Neural progenitor cell (in vitro differentiated cells): ENCODE data around the gene WNT9A. TPM values are rescaled to one million over a fixed set of nuclear protein-coding genes. Genes with fewer than 3 reads are reported as not detected.

Experiments used
- DNase-seq: peaks from one replicate; pipeline ENCODE4 v3.0.0-alpha.2; 2016; ENCODE audit warnings: low spot score
- H2AFZ ChIP-seq: fragments of 200-600 bp; sonication (generic); replicated peaks from 2 replicates; pipeline ENCODE4 v1.6.1; 2016; ENCODE audit warnings: antibody characterized with exemption
- H3F3A ChIP-seq: fragments of 200-600 bp; sonication (generic); 2 replicates; pipeline ENCODE4 v1.6.1; 2016; ENCODE audit warnings: antibody characterized with exemption, low read depth
- H3K27ac ChIP-seq: fragments of 200-600 bp; sonication (generic); 2 replicates; pipeline ENCODE4 v1.5.1; 2016; ENCODE audit warnings: mild to moderate bottlenecking
- H3K27me3 ChIP-seq: fragments of 200-600 bp; sonication (generic); 2 replicates; pipeline ENCODE4 v1.6.1; 2016; ENCODE audit warnings: mild to moderate bottlenecking, moderate library complexity
- H3K36me3 ChIP-seq: fragments of 200-600 bp; sonication (generic); 2 replicates; pipeline ENCODE4 v1.5.1; 2016
- H3K4me1 ChIP-seq: fragments of 200-600 bp; sonication (generic); 2 replicates; pipeline ENCODE4 v1.6.1; 2016; ENCODE audit warnings: mixed run types
- H3K4me2 ChIP-seq: fragments of 200-600 bp; sonication (generic); 2 replicates; pipeline ENCODE4 v1.6.1; 2016
- H3K4me3 ChIP-seq: fragments of 200-600 bp; sonication (generic); 2 replicates; pipeline ENCODE4 v1.5.1; 2016
- H3K79me2 ChIP-seq: fragments of 200-600 bp; sonication (generic); 2 replicates; pipeline ENCODE4 v1.6.1; 2016; ENCODE audit warnings: low read depth
- H3K9ac ChIP-seq: fragments of 200-600 bp; sonication (generic); 2 replicates; pipeline ENCODE4 v1.6.1; 2016
- H3K9me3 ChIP-seq: fragments of 200-600 bp; sonication (generic); 2 replicates; pipeline ENCODE4 v1.5.1; 2016; ENCODE audit warnings: low read depth
- H4K20me1 ChIP-seq: fragments of 200-600 bp; sonication (generic); 2 replicates; pipeline ENCODE4 v1.6.1; 2016; ENCODE audit warnings: low read depth
- H3K27ac Mint-ChIP-seq: 3 replicates; pipeline ENCODE4 v1.8.0; 2021; ENCODE audit warnings: mixed read lengths
- H3K27me3 Mint-ChIP-seq: 2 replicates; pipeline ENCODE4 v1.8.0; 2022; ENCODE audit warnings: low read depth, mild to moderate bottlenecking, inconsistent platforms, moderate library complexity, mixed read lengths; ENCODE audit not compliant: insufficient read depth
- H3K36me3 Mint-ChIP-seq: 3 replicates; pipeline ENCODE4 v1.8.0; 2021; ENCODE audit warnings: mixed read lengths
- H3K4me1 Mint-ChIP-seq: 3 replicates; pipeline ENCODE4 v1.8.0; 2021; ENCODE audit warnings: mixed read lengths
- H3K4me3 Mint-ChIP-seq: 3 replicates; pipeline ENCODE4 v1.8.0; 2021; ENCODE audit warnings: mild to moderate bottlenecking, moderate library complexity, mixed read lengths
- H3K9me3 Mint-ChIP-seq: 3 replicates; pipeline ENCODE4 v1.8.0; 2020; ENCODE audit warnings: mixed read lengths
- EZH2 ChIP-seq: fragments of 200-600 bp; sonication (generic); IDR thresholded peaks from 2 replicates; pipeline ENCODE4 v1.6.1; 2017; ENCODE audit warnings: antibody characterized with exemption, mild to moderate bottlenecking, moderate library complexity
- EZH2phosphoT487 ChIP-seq: fragments of 200-600 bp; sonication (generic); IDR thresholded peaks from 2 replicates; pipeline ENCODE4 v1.6.1; 2017; ENCODE audit warnings: antibody characterized with exemption
- total RNA-seq: library from RNA; depleted of rRNA; stranded (reverse); fragments of >200 nt; gene quantifications from 2 replicates; pipeline ENCODE4 v1.2.3, GENCODE V29; 2015; ENCODE audit warnings: low replicate concordance
- TF ChIP-seq, protein P1 (sequence below): fragments of 200-600 bp; sonication (generic); IDR thresholded peaks from 2 replicates; pipeline ENCODE4 v1.5.1; 2017; ENCODE audit warnings: antibody characterized with exemption, mild to moderate bottlenecking

Gene WNT9A
- total RNA-seq, 1 donor from 2014 or later = 1.4 TPM

DNA sequence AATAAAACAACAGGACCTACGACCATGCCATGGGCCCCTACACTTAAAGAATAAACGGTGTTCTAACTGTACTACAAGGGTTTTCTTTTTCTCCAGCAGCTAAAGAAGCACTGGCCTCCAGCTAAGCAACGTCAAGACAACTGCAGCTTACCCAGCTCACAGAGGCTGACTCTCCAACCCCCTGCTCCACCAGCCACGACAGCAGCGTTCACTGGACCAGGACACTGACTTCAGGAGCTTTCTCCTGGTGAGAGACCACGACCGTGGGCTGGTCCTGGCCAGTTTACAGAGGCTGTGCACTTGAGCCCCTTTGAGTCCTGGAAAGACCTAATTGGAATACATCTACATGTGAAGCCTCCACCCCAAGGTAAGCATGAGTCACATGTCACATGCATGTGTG lies 39.4 kb downstream of the WNT9A start:
- Histone ChIP-seq H2AFZ (no peak overlapping the region), H3K27ac (no peak overlapping the region), H3K9ac (no peak overlapping the region), H3K9me3 (no peaks in the 10 kb centered on the region), H3K36me3 (no peaks in the 10 kb centered on the region), H3K79me2 (no peaks in the 10 kb centered on the region), H3K27me3 (no peaks in the 10 kb centered on the region), H3K4me2 (no peak overlapping the region), H3F3A (peaks cover 8% of the 10 kb centered on the region), H4K20me1 (no peaks in the 10 kb centered on the region), H3K4me3 (no peak overlapping the region), H3K4me1 (peaks cover 8% of the 10 kb centered on the region)
- H3K27me3 Mint-ChIP-seq = peaks cover 6% of the 10 kb centered on the region
- peak overlapping the region; percentile 81 for H3K27ac Mint-ChIP-seq
- no peak for DNase-seq
- no peaks in the 10 kb centered on the region for H3K36me3 Mint-ChIP-seq
- no peak overlapping the region for H3K4me3 Mint-ChIP-seq
- no peaks in the 10 kb centered on the region for H3K9me3 Mint-ChIP-seq
- TF ChIP-seq EZH2 (no peak), EZH2phosphoT487 (no peak)
- TF ChIP-seq, protein P1, sequence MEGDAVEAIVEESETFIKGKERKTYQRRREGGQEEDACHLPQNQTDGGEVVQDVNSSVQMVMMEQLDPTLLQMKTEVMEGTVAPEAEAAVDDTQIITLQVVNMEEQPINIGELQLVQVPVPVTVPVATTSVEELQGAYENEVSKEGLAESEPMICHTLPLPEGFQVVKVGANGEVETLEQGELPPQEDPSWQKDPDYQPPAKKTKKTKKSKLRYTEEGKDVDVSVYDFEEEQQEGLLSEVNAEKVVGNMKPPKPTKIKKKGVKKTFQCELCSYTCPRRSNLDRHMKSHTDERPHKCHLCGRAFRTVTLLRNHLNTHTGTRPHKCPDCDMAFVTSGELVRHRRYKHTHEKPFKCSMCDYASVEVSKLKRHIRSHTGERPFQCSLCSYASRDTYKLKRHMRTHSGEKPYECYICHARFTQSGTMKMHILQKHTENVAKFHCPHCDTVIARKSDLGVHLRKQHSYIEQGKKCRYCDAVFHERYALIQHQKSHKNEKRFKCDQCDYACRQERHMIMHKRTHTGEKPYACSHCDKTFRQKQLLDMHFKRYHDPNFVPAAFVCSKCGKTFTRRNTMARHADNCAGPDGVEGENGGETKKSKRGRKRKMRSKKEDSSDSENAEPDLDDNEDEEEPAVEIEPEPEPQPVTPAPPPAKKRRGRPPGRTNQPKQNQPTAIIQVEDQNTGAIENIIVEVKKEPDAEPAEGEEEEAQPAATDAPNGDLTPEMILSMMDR = no peak
- H3K4me1 Mint-ChIP-seq = peaks cover 52% of the 10 kb centered on the region

- Histone ChIP-seq H3K4me3 (no peak overlapping the region), H3F3A (no peaks in the 10 kb centered on the region), H3K9me3 (no peaks in the 10 kb centered on the region), H3K27me3 (no peaks in the 10 kb centered on the region), H3K27ac (no peak overlapping the region), H3K4me2 (no peak overlapping the region), H2AFZ (no peak overlapping the region), H3K9ac (no peak overlapping the region), H3K79me2 (no peaks in the 10 kb centered on the region), H3K4me1 (no peaks in the 10 kb centered on the region), H4K20me1 (no peaks in the 10 kb centered on the region), H3K36me3 (no peaks in the 10 kb centered on the region)
- no peak for DNase-seq
- no peaks in the 10 kb centered on the region for H3K36me3 Mint-ChIP-seq
- no peak overlapping the region for H3K4me3 Mint-ChIP-seq
- no peak overlapping the region for H3K27ac Mint-ChIP-seq
- peaks cover 6% of the 10 kb centered on the region for H3K27me3 Mint-ChIP-seq
- peaks cover 43% of the 10 kb centered on the region for H3K4me1 Mint-ChIP-seq
- H3K9me3 Mint-ChIP-seq = no peaks in the 10 kb centered on the region
- no peak for TF ChIP-seq EZH2phosphoT487
- TF ChIP-seq, protein P1 = no peak
- TF ChIP-seq EZH2 = no peak
Observed at GRCh38 chr1:227907439-227908015, 40.2 kb downstream of the WNT9A start.

DNA sequence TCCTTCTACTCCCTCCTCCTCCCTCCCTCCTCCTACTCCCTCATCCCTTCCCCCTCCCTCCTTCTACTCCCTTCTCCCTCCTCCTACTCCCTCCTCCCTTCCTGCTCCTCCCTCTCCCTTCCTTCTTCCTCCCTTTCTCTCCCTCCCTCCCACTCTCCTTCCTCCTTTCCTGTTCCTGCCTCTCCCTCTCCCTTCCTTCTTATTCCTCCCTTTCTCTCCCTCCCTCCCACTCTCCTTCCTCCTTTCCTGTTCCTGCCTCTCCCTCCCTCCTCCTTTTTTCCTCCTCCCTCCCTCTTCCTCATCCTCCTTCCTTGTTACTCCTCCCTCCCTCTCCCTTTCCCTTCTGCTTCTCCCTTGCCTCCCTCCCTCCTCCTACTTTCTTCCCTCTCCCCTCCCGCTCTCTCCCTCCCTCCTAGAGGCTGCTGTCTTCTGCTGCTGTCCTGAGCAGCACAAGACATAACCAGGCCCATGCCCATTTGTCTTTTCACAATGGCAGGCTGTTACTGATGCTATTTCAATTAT lies 41.1 kb downstream of the WNT9A start:
- no peaks in the 10 kb centered on the region for H3K27me3 ChIP-seq
- no peaks in the 10 kb centered on the region for H3F3A ChIP-seq
- H2AFZ ChIP-seq = no peak overlapping the region
- no peaks in the 10 kb centered on the region for H3K36me3 ChIP-seq
- TF ChIP-seq, protein P1 = no peak
- TF ChIP-seq EZH2 = no peak
- no peak for TF ChIP-seq EZH2phosphoT487
- no peaks in the 10 kb centered on the region for H3K36me3 Mint-ChIP-seq
- no peak overlapping the region for H3K4me2 ChIP-seq
- no peak overlapping the region for H3K4me3 ChIP-seq
- no peak overlapping the region for H3K9ac ChIP-seq
- H3K4me1 ChIP-seq = no peaks in the 10 kb centered on the region
- no peaks in the 10 kb centered on the region for H3K79me2 ChIP-seq
- H3K27ac Mint-ChIP-seq = peak overlapping the region; percentile 78
- H3K9me3 Mint-ChIP-seq = no peaks in the 10 kb centered on the region
- H3K4me1 Mint-ChIP-seq = peaks cover 36% of the 10 kb centered on the region
- no peak overlapping the region for H3K27ac ChIP-seq
- no peaks in the 10 kb centered on the region for H4K20me1 ChIP-seq
- DNase-seq = no peak
- no peaks in the 10 kb centered on the region for H3K9me3 ChIP-seq
- peaks cover 2% of the 10 kb centered on the region for H3K27me3 Mint-ChIP-seq
- no peak overlapping the region for H3K4me3 Mint-ChIP-seq
